Keratinocyte (primary cell): Measurements from ENCODE around the gene NFATC1. TPM values are rescaled to one million over a fixed set of nuclear protein-coding genes. Genes with fewer than 3 reads are reported as not detected.

Experiments
- DNase-seq: peaks from one replicate; pipeline ENCODE4 v3.0.0-alpha.2; 2011; ENCODE audit warnings: low read depth, missing footprints, low spot score
- FAIRE-seq: peaks from 2 replicates; lab custom pipeline; 2011; peaks lifted over from hg19 to GRCh38; lab: Jason Lieb, UNC
- H2AFZ ChIP-seq: 2 replicates; pipeline ENCODE4 v1.6.0; 2012; ENCODE audit warnings: low read length, control low read depth, inconsistent platforms; ENCODE audit not compliant: control insufficient read depth
- H3K27ac ChIP-seq: 2 replicates; pipeline ENCODE4 v1.5.1; 2011; ENCODE audit warnings: low read length; ENCODE audit not compliant: control insufficient read depth, insufficient read depth
- H3K27me3 ChIP-seq: 3 replicates; pipeline ENCODE4 v1.6.0; 2011; ENCODE audit warnings: low read length; ENCODE audit not compliant: control insufficient read depth, insufficient read depth; ENCODE audit errors: extremely low read depth
- H3K36me3 ChIP-seq, 2 experiments: 2 replicates in 1 of 2; 3 replicates in 1 of 2; pipeline ENCODE4 v1.5.1; 2011; ENCODE audit warnings: low read length in 2 of 2, mild to moderate bottlenecking in 1 of 2; ENCODE audit not compliant: control insufficient read depth in 2 of 2, insufficient read depth in 2 of 2; ENCODE audit errors: extremely low read depth in 1 of 2
- H3K4me1 ChIP-seq: 3 replicates; pipeline ENCODE4 v1.5.1; 2011; ENCODE audit warnings: low read length; ENCODE audit not compliant: control insufficient read depth, insufficient read depth; ENCODE audit errors: extremely low read depth
- H3K4me2 ChIP-seq: 3 replicates; pipeline ENCODE4 v1.6.0; 2011; ENCODE audit warnings: low read depth, low read length; ENCODE audit not compliant: control insufficient read depth, insufficient read depth; ENCODE audit errors: extremely low read depth
- H3K4me3 ChIP-seq, 3 experiments: fragments of 200-600 bp in 1 of 3; sonication (generic) in 1 of 3; 2 replicates in 2 of 3; 3 replicates in 1 of 3; pipeline ENCODE4 v1.5.1; 2011 to 2016; ENCODE audit warnings: low read length in 3 of 3, mild to moderate bottlenecking in 3 of 3, control low read depth in 2 of 3, inconsistent platforms in 1 of 3, low read depth in 1 of 3, mixed read lengths in 1 of 3, mixed run types in 1 of 3, moderate library complexity in 1 of 3; ENCODE audit not compliant: control insufficient read depth in 2 of 3, insufficient read depth in 2 of 3; ENCODE audit errors: extremely low read depth in 1 of 3
- H3K79me2 ChIP-seq: 2 replicates; pipeline ENCODE4 v1.6.0; 2012; ENCODE audit warnings: low read length; ENCODE audit not compliant: control insufficient read depth, insufficient read depth
- H3K9ac ChIP-seq: 3 replicates; pipeline ENCODE4 v1.6.0; 2011; ENCODE audit warnings: low read length; ENCODE audit not compliant: control insufficient read depth, insufficient read depth; ENCODE audit errors: extremely low read depth
- H3K9me1 ChIP-seq: 3 replicates; pipeline ENCODE4 v1.6.0; 2011; ENCODE audit warnings: low read length; ENCODE audit not compliant: control insufficient read depth, insufficient read depth; ENCODE audit errors: extremely low read depth
- H3K9me3 ChIP-seq: 2 replicates; pipeline ENCODE4 v1.5.1; 2012; ENCODE audit warnings: low read depth, low read length; ENCODE audit not compliant: control insufficient read depth
- H4K20me1 ChIP-seq: 3 replicates; pipeline ENCODE4 v1.6.0; 2011; ENCODE audit warnings: low read length; ENCODE audit not compliant: control insufficient read depth, insufficient read depth; ENCODE audit errors: extremely low read depth
- EZH2 ChIP-seq: IDR thresholded peaks from one replicate; pipeline ENCODE4 v1.6.1; 2012; ENCODE audit warnings: inconsistent platforms, mild to moderate bottlenecking, low read length, moderate library complexity
- dilution Hi-C: fragments of 300-500 bp; cut with MboI; formaldehyde crosslinking; loops from one replicate; pipeline ENCODE4 v1.7.0; 2020; ENCODE audit warnings: low sequenced_read_pairs; ENCODE audit not compliant: extremely low pct_ligation_motif_present
- polyA plus RNA-seq, 5 experiments: library from polyadenylated mRNA; depleted of rRNA in 3 of 5; stranded (reverse) in 3 of 5; stranded (forward) in 1 of 5; unstranded in 1 of 5; fragments of >200 nt; gene quantifications; 1 replicate in 1 of 5; 2 replicates in 3 of 5; 3 replicates in 1 of 5; pipeline versions ENCODE4 v1.2.1 to v1.2.3, GENCODE V29; 2011 to 2012; ENCODE audit warnings: missing spikeins in 2 of 5, low read depth in 1 of 5, low replicate concordance in 1 of 5
- TF ChIP-seq, protein P1 (sequence below), 3 experiments: IDR thresholded peaks in 1 of 3; conservative IDR thresholded peaks in 1 of 3; optimal IDR thresholded peaks in 1 of 3; 2 replicates in 2 of 3; 3 replicates in 1 of 3; pipeline versions ENCODE3 to v1.5.1; 2011; ENCODE audit warnings: low read length in 3 of 3, mild to moderate bottlenecking in 3 of 3, moderate library complexity in 2 of 3, control low read depth in 1 of 3, inconsistent platforms in 1 of 3; ENCODE audit not compliant: insufficient read depth in 2 of 3; ENCODE audit errors: extremely low read depth in 1 of 3

Gene NFATC1
- polyA plus RNA-seq, 1 donor (not counting 4 experiments of a cell fraction or from before 2014, with no cell fraction given): 0.77 TPM

DNA sequence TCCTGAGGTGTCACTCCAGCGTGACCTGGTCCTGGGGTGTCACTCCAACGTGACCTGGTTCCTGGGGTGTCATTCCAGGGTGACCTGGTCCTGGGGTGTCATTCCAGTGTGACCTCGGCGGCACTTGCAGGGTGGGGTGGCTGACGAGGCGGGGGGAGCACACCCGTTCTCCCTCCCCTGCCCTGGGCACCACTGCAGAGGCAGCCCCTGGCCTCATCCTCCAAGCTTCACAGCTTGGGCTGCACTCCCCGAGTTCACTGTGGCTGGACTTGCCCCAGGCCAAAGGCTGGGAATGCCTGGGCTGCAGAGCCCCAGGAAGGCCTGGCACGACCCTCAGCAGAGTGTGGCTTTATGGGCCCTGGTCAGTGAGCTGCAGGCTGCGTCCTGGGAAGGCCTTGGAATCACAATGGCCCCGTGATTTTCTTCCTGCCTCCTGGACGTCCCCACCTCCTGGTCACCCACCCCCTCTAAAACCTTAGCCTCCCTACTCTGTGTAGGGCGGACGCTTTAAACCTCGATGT is 88.3 kb downstream of the NFATC1 start:
- H3K4me3 ChIP-seq: no peak overlapping the region
- no peaks in the 10 kb centered on the region for H3K79me2 ChIP-seq
- H3K9me1 ChIP-seq: no peaks in the 10 kb centered on the region
- no peak overlapping the region for H3K4me2 ChIP-seq
- no peak overlapping the region for H2AFZ ChIP-seq
- no peaks in the 10 kb centered on the region for H3K9me3 ChIP-seq
- TF ChIP-seq, protein P1, sequence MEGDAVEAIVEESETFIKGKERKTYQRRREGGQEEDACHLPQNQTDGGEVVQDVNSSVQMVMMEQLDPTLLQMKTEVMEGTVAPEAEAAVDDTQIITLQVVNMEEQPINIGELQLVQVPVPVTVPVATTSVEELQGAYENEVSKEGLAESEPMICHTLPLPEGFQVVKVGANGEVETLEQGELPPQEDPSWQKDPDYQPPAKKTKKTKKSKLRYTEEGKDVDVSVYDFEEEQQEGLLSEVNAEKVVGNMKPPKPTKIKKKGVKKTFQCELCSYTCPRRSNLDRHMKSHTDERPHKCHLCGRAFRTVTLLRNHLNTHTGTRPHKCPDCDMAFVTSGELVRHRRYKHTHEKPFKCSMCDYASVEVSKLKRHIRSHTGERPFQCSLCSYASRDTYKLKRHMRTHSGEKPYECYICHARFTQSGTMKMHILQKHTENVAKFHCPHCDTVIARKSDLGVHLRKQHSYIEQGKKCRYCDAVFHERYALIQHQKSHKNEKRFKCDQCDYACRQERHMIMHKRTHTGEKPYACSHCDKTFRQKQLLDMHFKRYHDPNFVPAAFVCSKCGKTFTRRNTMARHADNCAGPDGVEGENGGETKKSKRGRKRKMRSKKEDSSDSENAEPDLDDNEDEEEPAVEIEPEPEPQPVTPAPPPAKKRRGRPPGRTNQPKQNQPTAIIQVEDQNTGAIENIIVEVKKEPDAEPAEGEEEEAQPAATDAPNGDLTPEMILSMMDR (optimal IDR thresholded peaks at IDR 0.05 in 1 of 3, IDR thresholded peaks at IDR 0.05 in 1 of 3, conservative IDR thresholded peaks at IDR 0.05 in 1 of 3; ENCODE audit: extremely low read depth in 1 of 3, insufficient read depth in 2 of 3, low read length in 3 of 3): no peak
- FAIRE-seq (no peak), DNase-seq (no peak)
- H4K20me1 ChIP-seq: no peaks in the 10 kb centered on the region
- H3K27ac ChIP-seq: no peak overlapping the region
- dilution Hi-C loops: no loop called here
- H3K27me3 ChIP-seq: no peaks in the 10 kb centered on the region
- H3K36me3 ChIP-seq: no peaks in the 10 kb centered on the region
- no peak overlapping the region for H3K9ac ChIP-seq
- no peaks in the 10 kb centered on the region for H3K4me1 ChIP-seq

DNA sequence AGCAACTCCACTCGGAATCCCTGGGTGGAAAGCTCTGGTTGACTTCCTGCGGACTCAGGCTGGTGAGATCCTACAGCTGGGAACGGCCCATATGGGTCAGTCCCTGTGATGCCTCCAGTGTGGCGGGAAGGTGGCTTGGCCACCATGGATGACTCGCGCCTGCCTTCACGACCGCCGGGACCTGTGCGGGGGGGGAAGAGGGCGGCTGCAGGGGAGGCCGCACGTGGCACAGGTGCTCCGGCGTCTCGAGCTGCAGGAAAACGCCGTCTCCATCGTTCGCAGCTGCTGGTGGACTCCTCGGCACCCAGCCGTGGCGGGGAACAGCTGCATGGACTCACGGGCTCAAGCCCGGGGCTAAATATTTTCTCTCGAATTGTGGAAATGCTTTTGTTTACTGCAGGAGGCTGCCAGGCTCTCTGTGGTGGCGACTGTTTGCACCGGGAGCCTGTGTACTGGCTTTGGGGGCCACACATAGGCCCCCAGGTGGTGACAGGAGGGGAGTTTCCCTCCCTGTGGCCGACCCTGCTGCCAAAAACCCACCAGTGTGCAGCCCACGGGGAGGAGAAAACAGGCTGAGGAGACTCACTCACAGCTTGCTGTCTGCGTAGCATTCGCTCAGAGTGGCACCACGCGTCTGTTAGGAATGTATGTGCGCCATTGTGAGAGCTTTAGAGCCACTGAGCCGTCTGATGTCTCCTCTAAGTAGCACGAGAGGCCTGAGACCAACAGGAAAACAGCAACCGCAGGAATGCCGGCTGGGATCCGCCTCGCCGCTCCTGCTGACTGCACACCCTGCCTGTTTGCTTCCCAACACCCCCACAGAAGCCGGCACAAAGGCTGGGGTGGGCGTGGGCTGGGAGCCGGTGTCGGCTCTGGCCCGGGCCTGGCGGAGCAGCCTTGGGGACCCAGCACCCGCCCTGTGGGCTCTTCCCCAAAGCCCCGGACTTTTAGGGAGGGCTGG is 89.2 kb downstream of the NFATC1 start:
- no peaks in the 10 kb centered on the region for H3K27me3 ChIP-seq
- H2AFZ ChIP-seq: no peak overlapping the region
- no peak overlapping the region for H3K27ac ChIP-seq
- H3K36me3 ChIP-seq: no peaks in the 10 kb centered on the region
- H4K20me1 ChIP-seq: no peaks in the 10 kb centered on the region
- H3K9me3 ChIP-seq: no peaks in the 10 kb centered on the region
- DNase-seq (no peak), FAIRE-seq (no peak)
- H3K9me1 ChIP-seq: no peaks in the 10 kb centered on the region
- no peaks in the 10 kb centered on the region for H3K4me1 ChIP-seq
- no peaks in the 10 kb centered on the region for H3K79me2 ChIP-seq
- H3K4me3 ChIP-seq: no peak overlapping the region
- TF ChIP-seq, protein P1 (optimal IDR thresholded peaks at IDR 0.05 in 1 of 3, IDR thresholded peaks at IDR 0.05 in 1 of 3, conservative IDR thresholded peaks at IDR 0.05 in 1 of 3; ENCODE audit: extremely low read depth in 1 of 3, insufficient read depth in 2 of 3, low read length in 3 of 3): no peak
- TF ChIP-seq EZH2: no peak
- dilution Hi-C loops: no loop called here
- H3K9ac ChIP-seq: no peak overlapping the region
- H3K4me2 ChIP-seq: no peak overlapping the region
